ENCODE results near the gene PCNA. TPM values are rescaled to one million over a fixed set of nuclear protein-coding genes. Genes with fewer than 3 reads are reported as not detected.

Gene PCNA
- polyA plus RNA-seq, 1 donor (not counting 4 experiments of a cell fraction or from before 2014, with no cell fraction given) = 130 TPM

GRCh38 chr20:5141615-5142014 lies 21.9 kb upstream of the PCNA start:
- H3K27me3 ChIP-seq (ENCODE audit: control insufficient read depth, extremely low read depth, insufficient read depth, low read length) = no peaks in the 10 kb centered on the region
- H3K4me3 ChIP-seq (ENCODE audit: control insufficient read depth in 2 of 3, extremely low read depth in 1 of 3, insufficient read depth in 2 of 3, low read depth in 1 of 3, low read length in 3 of 3) = no peak overlapping the region
- TF ChIP-seq EZH2 (IDR thresholded peaks at IDR 0.05; ENCODE audit: low read length) = no peak
- no peak for TF ChIP-seq CTCF (optimal IDR thresholded peaks at IDR 0.05 in 1 of 3, IDR thresholded peaks at IDR 0.05 in 1 of 3, conservative IDR thresholded peaks at IDR 0.05 in 1 of 3; ENCODE audit: extremely low read depth in 1 of 3, insufficient read depth in 2 of 3, low read length in 3 of 3)
- H3K9ac ChIP-seq (ENCODE audit: control insufficient read depth, extremely low read depth, insufficient read depth, low read length) = no peak overlapping the region
- no peaks in the 10 kb centered on the region for H3K9me3 ChIP-seq (ENCODE audit: control insufficient read depth, low read depth, low read length)
- FAIRE-seq (no peak), DNase-seq (ENCODE audit: low read depth, low spot score) (no peak)
- H3K36me3 ChIP-seq (ENCODE audit: control insufficient read depth in 2 of 2, extremely low read depth in 1 of 2, insufficient read depth in 2 of 2, low read length in 2 of 2) = no peaks in the 10 kb centered on the region
- H3K79me2 ChIP-seq (ENCODE audit: control insufficient read depth, insufficient read depth, low read length) = peaks cover 57% of the 10 kb centered on the region
- no peak overlapping the region for H2AFZ ChIP-seq (ENCODE audit: control insufficient read depth, low read length)
- dilution Hi-C loops (cut with MboI; ENCODE audit: extremely low pct_ligation_motif_present, low sequenced_read_pairs) = no loop called here
- H3K4me1 ChIP-seq (ENCODE audit: control insufficient read depth, extremely low read depth, insufficient read depth, low read length) = peaks cover 4% of the 10 kb centered on the region
- no peaks in the 10 kb centered on the region for H3K9me1 ChIP-seq (ENCODE audit: control insufficient read depth, extremely low read depth, insufficient read depth, low read length)
- H4K20me1 ChIP-seq (ENCODE audit: control insufficient read depth, extremely low read depth, insufficient read depth, low read length) = no peaks in the 10 kb centered on the region
- no peak overlapping the region for H3K4me2 ChIP-seq (ENCODE audit: control insufficient read depth, extremely low read depth, insufficient read depth, low read depth, low read length)
- no peak overlapping the region for H3K27ac ChIP-seq (ENCODE audit: control insufficient read depth, insufficient read depth, low read length)

- Histone ChIP-seq H3K36me3 (ENCODE audit: control insufficient read depth in 2 of 2, extremely low read depth in 1 of 2, insufficient read depth in 2 of 2, low read length in 2 of 2) (peaks cover 0 to 2% of the 10 kb centered on the region in 2 experiments), H3K9me1 (ENCODE audit: control insufficient read depth, extremely low read depth, insufficient read depth, low read length) (no peaks in the 10 kb centered on the region), H3K79me2 (ENCODE audit: control insufficient read depth, insufficient read depth, low read length) (peaks cover 62% of the 10 kb centered on the region), H3K9ac (ENCODE audit: control insufficient read depth, extremely low read depth, insufficient read depth, low read length) (no peak overlapping the region), H3K9me3 (ENCODE audit: control insufficient read depth, low read depth, low read length) (no peaks in the 10 kb centered on the region), H4K20me1 (ENCODE audit: control insufficient read depth, extremely low read depth, insufficient read depth, low read length) (peaks cover 5% of the 10 kb centered on the region), H2AFZ (ENCODE audit: control insufficient read depth, low read length) (no peak overlapping the region), H3K4me2 (ENCODE audit: control insufficient read depth, extremely low read depth, insufficient read depth, low read depth, low read length) (no peak overlapping the region), H3K27ac (ENCODE audit: control insufficient read depth, insufficient read depth, low read length) (no peak overlapping the region), H3K4me3 (ENCODE audit: control insufficient read depth in 2 of 3, extremely low read depth in 1 of 3, insufficient read depth in 2 of 3, low read depth in 1 of 3, low read length in 3 of 3) (no peak overlapping the region), H3K27me3 (ENCODE audit: control insufficient read depth, extremely low read depth, insufficient read depth, low read length) (no peaks in the 10 kb centered on the region), H3K4me1 (ENCODE audit: control insufficient read depth, extremely low read depth, insufficient read depth, low read length) (peaks cover 14% of the 10 kb centered on the region)
- FAIRE-seq (no peak), DNase-seq (ENCODE audit: low read depth, low spot score) (no peak)
- no peak for TF ChIP-seq EZH2 (IDR thresholded peaks at IDR 0.05; ENCODE audit: low read length)
- TF ChIP-seq CTCF (optimal IDR thresholded peaks at IDR 0.05 in 1 of 3, IDR thresholded peaks at IDR 0.05 in 1 of 3, conservative IDR thresholded peaks at IDR 0.05 in 1 of 3; ENCODE audit: extremely low read depth in 1 of 3, insufficient read depth in 2 of 3, low read length in 3 of 3) = no peak
- dilution Hi-C loops (cut with MboI; ENCODE audit: extremely low pct_ligation_motif_present, low sequenced_read_pairs) = no loop called here
These were observed 20.4 kb upstream of the PCNA start for GRCh38 chr20:5140195-5140594.

Data from keratinocyte (primary cell).